ENCODE measurements around the gene IER5.
"Not testable (repeated sequence)": the region's sequence is repeated elsewhere in the genome, so short reads cannot be mapped to it uniquely, and the experiment has no call there.

DNA sequence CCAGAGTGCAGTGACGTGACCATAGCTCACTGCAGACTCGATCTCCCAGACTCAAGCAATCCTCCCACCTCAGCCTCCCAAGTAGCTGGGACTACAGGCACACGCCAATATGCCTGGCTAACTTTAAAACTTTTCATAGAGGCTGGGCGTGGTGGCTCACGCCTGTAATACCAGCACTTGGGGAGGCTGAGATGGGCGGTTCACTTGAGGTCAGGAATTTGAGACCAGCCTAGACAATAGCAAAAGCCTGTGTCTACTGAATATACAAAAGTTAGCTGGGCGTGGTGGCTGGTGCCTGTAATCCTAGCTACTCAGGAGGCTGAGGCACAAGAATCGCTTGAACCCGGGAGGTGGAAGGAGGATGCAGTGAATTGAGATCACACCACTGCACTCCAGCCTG is 27.5 kb downstream of the IER5 start:
- TF ChIP-seq EP300, POLR2A (IDR thresholded peaks at IDR 0.05): not testable (repeated sequence)
- TF ChIP-seq, protein P1, sequence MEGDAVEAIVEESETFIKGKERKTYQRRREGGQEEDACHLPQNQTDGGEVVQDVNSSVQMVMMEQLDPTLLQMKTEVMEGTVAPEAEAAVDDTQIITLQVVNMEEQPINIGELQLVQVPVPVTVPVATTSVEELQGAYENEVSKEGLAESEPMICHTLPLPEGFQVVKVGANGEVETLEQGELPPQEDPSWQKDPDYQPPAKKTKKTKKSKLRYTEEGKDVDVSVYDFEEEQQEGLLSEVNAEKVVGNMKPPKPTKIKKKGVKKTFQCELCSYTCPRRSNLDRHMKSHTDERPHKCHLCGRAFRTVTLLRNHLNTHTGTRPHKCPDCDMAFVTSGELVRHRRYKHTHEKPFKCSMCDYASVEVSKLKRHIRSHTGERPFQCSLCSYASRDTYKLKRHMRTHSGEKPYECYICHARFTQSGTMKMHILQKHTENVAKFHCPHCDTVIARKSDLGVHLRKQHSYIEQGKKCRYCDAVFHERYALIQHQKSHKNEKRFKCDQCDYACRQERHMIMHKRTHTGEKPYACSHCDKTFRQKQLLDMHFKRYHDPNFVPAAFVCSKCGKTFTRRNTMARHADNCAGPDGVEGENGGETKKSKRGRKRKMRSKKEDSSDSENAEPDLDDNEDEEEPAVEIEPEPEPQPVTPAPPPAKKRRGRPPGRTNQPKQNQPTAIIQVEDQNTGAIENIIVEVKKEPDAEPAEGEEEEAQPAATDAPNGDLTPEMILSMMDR (IDR thresholded peaks at IDR 0.05) = not testable (repeated sequence)
